Activated naive CD4-positive, alpha-beta T cell treated with anti-CD3 and anti-CD28 coated beads, Interleukin-2, amount 50 U/mL, for 24 hours (primary cell): ENCODE results near the gene TBC1D14.
A peak's percentile ranks its signal among the peaks of the same experiment; 100 is the strongest.

ENCODE experiments used
- H3K27ac Mint-ChIP-seq: one replicate; pipeline ENCODE4 v1.8.0; 2021; ENCODE audit warnings: mild to moderate bottlenecking, mixed read lengths
- H3K27me3 Mint-ChIP-seq: one replicate; pipeline ENCODE4 v1.8.0; 2021; ENCODE audit warnings: mixed read lengths
- H3K36me3 Mint-ChIP-seq: one replicate; pipeline ENCODE4 v1.8.0; 2021; ENCODE audit warnings: mixed read lengths
- H3K4me1 Mint-ChIP-seq: one replicate; pipeline ENCODE4 v1.8.0; 2021; ENCODE audit warnings: mixed read lengths
- H3K4me3 Mint-ChIP-seq: one replicate; pipeline ENCODE4 v1.8.0; 2021; ENCODE audit warnings: mild to moderate bottlenecking, mixed read lengths
- H3K9me3 Mint-ChIP-seq: one replicate; pipeline ENCODE4 v1.8.0; 2021; ENCODE audit warnings: mixed read lengths

Gene TBC1D14

GRCh38 chr4:6999172-7000086, 89.8 kb downstream of the TBC1D14 start:
- Mint-ChIP-seq H3K9me3 (no peaks in the 10 kb centered on the region), H3K4me3 (no peak overlapping the region), H3K36me3 (peaks cover 21% of the 10 kb centered on the region), H3K27ac (peak overlapping the region; percentile 91), H3K4me1 (peaks cover 24% of the 10 kb centered on the region), H3K27me3 (no peaks in the 10 kb centered on the region)

GRCh38 chr4:7000421-7001176, 91.0 kb downstream of the TBC1D14 start:
- H3K4me3 Mint-ChIP-seq, result no peak overlapping the region
- H3K4me1 Mint-ChIP-seq, result peaks cover 24% of the 10 kb centered on the region
- H3K36me3 Mint-ChIP-seq, result peaks cover 24% of the 10 kb centered on the region
- H3K9me3 Mint-ChIP-seq, result no peaks in the 10 kb centered on the region
- no peaks in the 10 kb centered on the region for H3K27me3 Mint-ChIP-seq
- no peak overlapping the region for H3K27ac Mint-ChIP-seq

- H3K36me3 Mint-ChIP-seq, result peaks cover 24% of the 10 kb centered on the region
- peaks cover 24% of the 10 kb centered on the region for H3K4me1 Mint-ChIP-seq
- H3K4me3 Mint-ChIP-seq, result no peak overlapping the region
- H3K27ac Mint-ChIP-seq, result no peak overlapping the region
- no peaks in the 10 kb centered on the region for H3K27me3 Mint-ChIP-seq
- no peaks in the 10 kb centered on the region for H3K9me3 Mint-ChIP-seq
Measured at GRCh38 chr4:7001271-7001670, 91.6 kb downstream of the TBC1D14 start.

GRCh38 chr4:7002336-7002735, 92.7 kb downstream of the TBC1D14 start:
- no peaks in the 10 kb centered on the region for H3K9me3 Mint-ChIP-seq
- H3K36me3 Mint-ChIP-seq, result peaks cover 24% of the 10 kb centered on the region
- no peaks in the 10 kb centered on the region for H3K27me3 Mint-ChIP-seq
- peak overlapping the region; percentile 30 for H3K27ac Mint-ChIP-seq
- no peak overlapping the region for H3K4me3 Mint-ChIP-seq
- H3K4me1 Mint-ChIP-seq, result peaks cover 24% of the 10 kb centered on the region

GRCh38 chr4:7003176-7003878, 93.7 kb downstream of the TBC1D14 start:
- H3K27me3 Mint-ChIP-seq, result no peaks in the 10 kb centered on the region
- no peaks in the 10 kb centered on the region for H3K9me3 Mint-ChIP-seq
- H3K4me1 Mint-ChIP-seq, result peaks cover 23% of the 10 kb centered on the region
- H3K36me3 Mint-ChIP-seq, result peaks cover 21% of the 10 kb centered on the region
- no peak overlapping the region for H3K27ac Mint-ChIP-seq
- H3K4me3 Mint-ChIP-seq, result no peak overlapping the region

- H3K4me1 Mint-ChIP-seq, result peaks cover 18% of the 10 kb centered on the region
- no peaks in the 10 kb centered on the region for H3K9me3 Mint-ChIP-seq
- H3K27ac Mint-ChIP-seq, result no peak overlapping the region
- peaks cover 21% of the 10 kb centered on the region for H3K36me3 Mint-ChIP-seq
- no peaks in the 10 kb centered on the region for H3K27me3 Mint-ChIP-seq
- no peak overlapping the region for H3K4me3 Mint-ChIP-seq
Measured at GRCh38 chr4:7003879-7004240, 94.2 kb downstream of the TBC1D14 start.

- Mint-ChIP-seq H3K4me1 (peaks cover 13% of the 10 kb centered on the region), H3K9me3 (no peaks in the 10 kb centered on the region), H3K27ac (peak overlapping the region; percentile 13), H3K27me3 (no peaks in the 10 kb centered on the region), H3K4me3 (no peak overlapping the region), H3K36me3 (peaks cover 23% of the 10 kb centered on the region)
Measured at GRCh38 chr4:7004331-7004730, 94.7 kb downstream of the TBC1D14 start.

- H3K9me3 Mint-ChIP-seq, result no peaks in the 10 kb centered on the region
- H3K4me3 Mint-ChIP-seq, result no peak overlapping the region
- peaks cover 17% of the 10 kb centered on the region for H3K36me3 Mint-ChIP-seq
- no peak overlapping the region for H3K27ac Mint-ChIP-seq
- H3K27me3 Mint-ChIP-seq, result no peaks in the 10 kb centered on the region
- H3K4me1 Mint-ChIP-seq, result peaks cover 5% of the 10 kb centered on the region
Measured at GRCh38 chr4:7005571-7005970, 95.9 kb downstream of the TBC1D14 start.

GRCh38 chr4:7006411-7006810, 96.8 kb downstream of the TBC1D14 start:
- no peak overlapping the region for H3K27ac Mint-ChIP-seq
- H3K9me3 Mint-ChIP-seq, result no peaks in the 10 kb centered on the region
- H3K4me1 Mint-ChIP-seq, result peaks cover 5% of the 10 kb centered on the region
- no peaks in the 10 kb centered on the region for H3K27me3 Mint-ChIP-seq
- no peak overlapping the region for H3K4me3 Mint-ChIP-seq
- peaks cover 15% of the 10 kb centered on the region for H3K36me3 Mint-ChIP-seq

- Mint-ChIP-seq H3K36me3 (peaks cover 11% of the 10 kb centered on the region), H3K27ac (peak overlapping the region; percentile 59)
Measured at GRCh38 chr4:7007142-7007907, 97.7 kb downstream of the TBC1D14 start.

GRCh38 chr4:7007944-7008343, 98.3 kb downstream of the TBC1D14 start:
- no peaks in the 10 kb centered on the region for H3K9me3 Mint-ChIP-seq
- H3K4me3 Mint-ChIP-seq, result no peak overlapping the region
- no peaks in the 10 kb centered on the region for H3K4me1 Mint-ChIP-seq
- H3K36me3 Mint-ChIP-seq, result peaks cover 9% of the 10 kb centered on the region
- no peaks in the 10 kb centered on the region for H3K27me3 Mint-ChIP-seq
- no peak overlapping the region for H3K27ac Mint-ChIP-seq

More at GRCh38 chr4:7007142-7007907, 97.7 kb downstream of the TBC1D14 start:
- Mint-ChIP-seq H3K27me3 (no peaks in the 10 kb centered on the region), H3K4me1 (peaks cover under 1% of the 10 kb centered on the region), H3K9me3 (no peaks in the 10 kb centered on the region), H3K4me3 (no peak overlapping the region)

- no peaks in the 10 kb centered on the region for H3K9me3 Mint-ChIP-seq
- H3K36me3 Mint-ChIP-seq, result peaks cover 9% of the 10 kb centered on the region
- H3K4me1 Mint-ChIP-seq, result no peaks in the 10 kb centered on the region
Measured at GRCh38 chr4:7009564-7009963, 99.9 kb downstream of the TBC1D14 start.

GRCh38 chr4:7013175-7013574, 103.5 kb downstream of the TBC1D14 start:
- H3K27ac Mint-ChIP-seq, result no peak overlapping the region
- H3K27me3 Mint-ChIP-seq, result no peaks in the 10 kb centered on the region
- no peaks in the 10 kb centered on the region for H3K9me3 Mint-ChIP-seq
- no peaks in the 10 kb centered on the region for H3K4me1 Mint-ChIP-seq
- peaks cover 12% of the 10 kb centered on the region for H3K36me3 Mint-ChIP-seq
- H3K4me3 Mint-ChIP-seq, result no peak overlapping the region

More at GRCh38 chr4:7009564-7009963, 99.9 kb downstream of the TBC1D14 start:
- Mint-ChIP-seq H3K4me3 (no peak overlapping the region), H3K27ac (no peak overlapping the region), H3K27me3 (no peaks in the 10 kb centered on the region)

GRCh38 chr4:7014815-7015214, 105.2 kb downstream of the TBC1D14 start:
- Mint-ChIP-seq H3K9me3 (no peaks in the 10 kb centered on the region), H3K36me3 (peaks cover 9% of the 10 kb centered on the region), H3K27ac (no peak overlapping the region), H3K4me3 (no peak overlapping the region), H3K27me3 (no peaks in the 10 kb centered on the region), H3K4me1 (no peaks in the 10 kb centered on the region)
